Measurements from ENCODE around the gene GNPAT. TPM values are rescaled to one million over a fixed set of nuclear protein-coding genes. Genes with fewer than 3 reads are reported as not detected.

GNPAT gene
- total RNA-seq, 2 experiments from 2014 or later = 51.7 to 54.9 TPM

- no peaks in the 10 kb centered on the region for H3K9me2 ChIP-seq (ENCODE audit: insufficient read depth, low read length)
- H3K79me2 ChIP-seq (ENCODE audit: insufficient read depth, low read depth, low read length) = no peaks in the 10 kb centered on the region
- H3K9me3 ChIP-seq (ENCODE audit: low read length) = no peaks in the 10 kb centered on the region
- no peaks in the 10 kb centered on the region for H3K36me3 ChIP-seq (ENCODE audit: insufficient read depth, low read length)
- POLR2A ChIA-PET = interaction anchor here (0.6 kb wide), 1 partner anchor 157 kb away, joined by 8 read pairs; no protein-coding TSS in a partner anchor
- CTCF ChIA-PET (ENCODE audit: unreplicated experiment) = no interaction called here
- no peaks in the 10 kb centered on the region for H4K20me1 ChIP-seq (ENCODE audit: insufficient read depth, low read length)
- H3K4me2 ChIP-seq (ENCODE audit: low read length) = no peak overlapping the region
- no peak overlapping the region for H3K4me3 ChIP-seq (ENCODE audit: low read depth, low read length, poor library complexity, severe bottlenecking)
- no TSS peak for BruUV-seq (replicated peaks)
- TF ChIP-seq EZH2phosphoT487 (IDR thresholded peaks at IDR 0.05; ENCODE audit: borderline replicate concordance, low read depth, low read length) (no peak), CTCF (conservative IDR thresholded peaks at IDR 0.05; ENCODE audit: low read length) (no peak)
- no peak overlapping the region for H2AFZ ChIP-seq (ENCODE audit: low read length)
- no peak for DNase-seq (ENCODE audit: low spot score)
- intact Hi-C loops (cut with micrococcal nuclease; ENCODE audit: unreplicated experiment) = no loop called here
- H3K4me1 ChIP-seq (ENCODE audit: insufficient read depth, low read length, poor library complexity, severe bottlenecking) = no peaks in the 10 kb centered on the region
- no peak overlapping the region for H3K27ac ChIP-seq (ENCODE audit: low read depth, low read length, poor library complexity, severe bottlenecking)
These were observed 40.5 kb upstream of the GNPAT start for GRCh38 chr1:231200388-231201031.

- Histone ChIP-seq H3K27ac (ENCODE audit: low read depth, low read length, poor library complexity, severe bottlenecking) (no peak overlapping the region), H4K20me1 (ENCODE audit: insufficient read depth, low read length) (no peaks in the 10 kb centered on the region), H3K36me3 (ENCODE audit: insufficient read depth, low read length) (no peaks in the 10 kb centered on the region), H3K9me2 (ENCODE audit: insufficient read depth, low read length) (no peaks in the 10 kb centered on the region), H3K9me3 (ENCODE audit: low read length) (no peaks in the 10 kb centered on the region), H3K4me3 (ENCODE audit: low read depth, low read length, poor library complexity, severe bottlenecking) (no peak overlapping the region), H2AFZ (ENCODE audit: low read length) (no peak overlapping the region), H3K4me1 (ENCODE audit: insufficient read depth, low read length, poor library complexity, severe bottlenecking) (no peaks in the 10 kb centered on the region), H3K4me2 (ENCODE audit: low read length) (no peak overlapping the region), H3K79me2 (ENCODE audit: insufficient read depth, low read depth, low read length) (no peaks in the 10 kb centered on the region)
- no peak for DNase-seq (ENCODE audit: low spot score)
- intact Hi-C loops (cut with micrococcal nuclease; ENCODE audit: unreplicated experiment) = no loop called here
- CTCF ChIA-PET (ENCODE audit: unreplicated experiment) = no interaction called here
- TF ChIP-seq CTCF (conservative IDR thresholded peaks at IDR 0.05; ENCODE audit: low read length) (no peak), EZH2phosphoT487 (IDR thresholded peaks at IDR 0.05; ENCODE audit: borderline replicate concordance, low read depth, low read length) (no peak)
- POLR2A ChIA-PET = no interaction called here
- BruUV-seq (replicated peaks) = no TSS peak
These were observed 39.5 kb upstream of the GNPAT start for GRCh38 chr1:231201375-231201978.

DNA sequence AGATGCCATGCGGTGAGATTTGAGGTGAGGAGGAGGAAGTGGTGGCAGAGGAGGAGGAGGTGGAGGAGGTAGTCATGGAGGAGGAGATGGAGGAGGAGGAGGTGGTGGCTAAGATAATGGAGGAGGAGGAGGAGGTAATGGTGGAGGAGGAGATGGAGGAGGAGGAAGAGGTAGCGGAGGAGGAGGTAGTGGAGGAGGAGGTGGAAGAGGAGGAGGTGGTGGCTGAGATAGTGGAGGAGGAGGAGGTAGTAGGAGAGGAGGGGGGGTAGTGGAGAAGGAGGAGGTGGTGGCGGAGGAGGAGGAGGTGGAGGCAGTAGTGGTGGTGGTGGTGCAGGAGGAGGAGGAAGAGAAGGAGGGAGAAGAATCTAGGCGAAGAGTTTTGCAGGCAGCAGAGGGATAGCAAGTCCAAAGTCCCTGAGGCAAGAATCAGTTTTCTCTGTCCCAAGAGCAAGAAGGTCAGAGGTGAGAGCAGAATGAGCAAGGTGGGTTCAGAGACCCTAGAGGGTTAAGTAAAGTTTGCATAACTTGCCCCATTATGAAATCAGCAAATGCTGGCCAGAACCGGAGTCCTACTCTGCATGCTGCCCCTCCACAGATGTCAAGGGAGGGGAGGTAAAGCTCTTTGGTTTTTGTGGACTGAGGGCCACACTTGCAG lies 38.9 kb upstream of the GNPAT start:
- no peak for TF ChIP-seq CTCF (conservative IDR thresholded peaks at IDR 0.05; ENCODE audit: low read length)
- BruUV-seq (replicated peaks) = no TSS peak
- H3K4me2 ChIP-seq (ENCODE audit: low read length) = no peak overlapping the region

More for the DNA sequence above, 38.9 kb upstream of the GNPAT start:
- ChIA-PET POLR2A (no interaction called here), CTCF (ENCODE audit: unreplicated experiment) (no interaction called here)
- Histone ChIP-seq H3K27ac (ENCODE audit: low read depth, low read length, poor library complexity, severe bottlenecking) (no peak overlapping the region), H4K20me1 (ENCODE audit: insufficient read depth, low read length) (no peaks in the 10 kb centered on the region), H3K4me3 (ENCODE audit: low read depth, low read length, poor library complexity, severe bottlenecking) (no peak overlapping the region), H3K9me2 (ENCODE audit: insufficient read depth, low read length) (no peaks in the 10 kb centered on the region), H3K4me1 (ENCODE audit: insufficient read depth, low read length, poor library complexity, severe bottlenecking) (no peaks in the 10 kb centered on the region), H3K79me2 (ENCODE audit: insufficient read depth, low read depth, low read length) (no peaks in the 10 kb centered on the region), H2AFZ (ENCODE audit: low read length) (no peak overlapping the region), H3K36me3 (ENCODE audit: insufficient read depth, low read length) (no peaks in the 10 kb centered on the region), H3K9me3 (ENCODE audit: low read length) (no peaks in the 10 kb centered on the region)
- intact Hi-C loops (cut with micrococcal nuclease; ENCODE audit: unreplicated experiment) = no loop called here
- DNase-seq (ENCODE audit: low spot score) = no peak

Data from OCI-LY7 (cell line).